GM18498 (cell line): ENCODE data around the gene POLR1B.
"Not testable (repeated sequence)": the region's sequence is repeated elsewhere in the genome, so short reads cannot be mapped to it uniquely, and the experiment has no call there.

Experiments
- ATAC-seq: cut with Tn5 transposase; IDR thresholded peaks from one replicate; pipeline ENCODE4 v1.9.1; 2021; ENCODE audit warnings: mild to moderate bottlenecking, moderate library complexity; ENCODE audit not compliant: unreplicated experiment

POLR1B gene

GRCh38 chr2:112597537-112598322 lies 55.5 kb downstream of the POLR1B start:
- ATAC-seq: no peak

DNA sequence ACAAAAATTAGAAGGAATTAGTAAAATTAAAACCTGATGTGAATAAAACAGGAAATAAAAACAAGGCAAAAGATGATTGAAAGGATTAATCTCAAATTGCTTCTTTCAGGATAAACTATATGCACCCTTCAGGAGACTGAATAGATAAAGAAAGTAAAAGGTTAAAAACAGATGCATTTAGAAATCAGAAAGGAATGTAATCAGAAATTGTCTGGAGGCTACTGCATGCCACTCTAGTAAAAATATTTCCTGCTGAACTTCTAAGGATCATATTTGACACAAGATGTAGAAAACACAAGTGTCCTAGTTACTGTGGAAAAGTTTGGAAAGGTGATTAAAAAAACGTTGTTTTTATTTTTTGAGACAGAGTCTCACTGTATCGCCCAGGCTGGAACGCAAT lies 58.4 kb downstream of the POLR1B start:
- ATAC-seq: no peak

GRCh38 chr2:112601754-112602153 lies 59.5 kb downstream of the POLR1B start:
- no peak for ATAC-seq

- no peak for ATAC-seq
Measured at GRCh38 chr2:112602917-112603316, 60.7 kb downstream of the POLR1B start.

- ATAC-seq: no peak
Measured at GRCh38 chr2:112603731-112604130, 61.5 kb downstream of the POLR1B start.

- no peak for ATAC-seq
Measured at GRCh38 chr2:112604952-112605351, 62.7 kb downstream of the POLR1B start.

- ATAC-seq: no peak
Measured at GRCh38 chr2:112605926-112606325, 63.7 kb downstream of the POLR1B start.

DNA sequence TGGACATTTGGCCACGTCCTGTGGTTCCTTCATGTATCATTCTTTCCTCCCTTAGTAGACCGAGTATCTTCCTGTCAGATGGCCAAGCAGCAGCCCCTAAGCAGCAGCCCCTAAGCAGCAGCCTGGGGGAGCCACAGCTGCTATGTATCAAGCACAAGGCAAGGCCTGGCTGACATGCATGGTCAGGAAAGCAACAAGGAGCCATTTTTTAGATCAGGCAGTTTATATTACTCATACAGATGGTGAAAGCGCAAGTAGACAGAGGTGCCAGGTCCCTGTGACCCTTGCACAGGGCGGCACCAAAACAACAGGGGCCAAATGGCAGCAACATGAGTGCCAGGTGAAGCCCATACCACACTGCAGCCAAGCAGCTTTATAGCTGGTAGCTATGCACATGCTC lies 64.3 kb downstream of the POLR1B start:
- ATAC-seq: no peak

DNA sequence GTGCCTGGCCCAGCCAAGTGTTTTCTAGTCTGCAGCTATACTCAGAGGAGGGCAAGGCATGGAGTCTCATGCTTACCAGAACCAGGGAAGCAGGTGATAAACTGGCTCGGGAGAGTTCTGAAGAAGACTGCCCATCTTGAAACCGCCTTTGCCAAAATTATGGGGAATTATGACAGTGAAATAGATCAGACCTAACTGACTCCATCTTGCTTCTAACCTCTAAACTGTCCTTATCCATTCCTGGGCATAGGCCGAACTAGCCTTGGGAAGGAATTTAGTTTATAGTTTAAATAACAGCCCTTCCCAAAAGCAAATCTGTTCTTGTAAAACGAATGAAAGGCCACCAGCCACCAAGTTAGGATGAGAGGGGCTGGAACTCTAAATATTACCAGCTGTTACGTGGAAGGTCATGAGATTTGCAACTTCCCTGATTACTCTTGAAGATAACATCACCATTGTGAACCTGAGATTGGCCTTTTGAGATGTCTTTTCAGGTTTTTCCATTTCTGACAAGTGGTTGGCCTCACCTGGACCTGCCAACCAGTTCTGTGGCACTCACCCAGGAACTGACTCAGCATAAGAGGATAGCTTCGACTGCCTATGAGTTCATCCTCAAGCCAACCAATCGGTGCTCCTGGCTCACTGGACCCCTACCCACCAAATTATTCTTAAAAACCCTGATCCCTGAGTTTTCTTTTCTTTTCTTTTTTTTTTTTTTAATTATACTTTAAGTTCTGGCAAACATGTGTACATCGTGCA lies 65.6 kb downstream of the POLR1B start:
- no peak for ATAC-seq

DNA sequence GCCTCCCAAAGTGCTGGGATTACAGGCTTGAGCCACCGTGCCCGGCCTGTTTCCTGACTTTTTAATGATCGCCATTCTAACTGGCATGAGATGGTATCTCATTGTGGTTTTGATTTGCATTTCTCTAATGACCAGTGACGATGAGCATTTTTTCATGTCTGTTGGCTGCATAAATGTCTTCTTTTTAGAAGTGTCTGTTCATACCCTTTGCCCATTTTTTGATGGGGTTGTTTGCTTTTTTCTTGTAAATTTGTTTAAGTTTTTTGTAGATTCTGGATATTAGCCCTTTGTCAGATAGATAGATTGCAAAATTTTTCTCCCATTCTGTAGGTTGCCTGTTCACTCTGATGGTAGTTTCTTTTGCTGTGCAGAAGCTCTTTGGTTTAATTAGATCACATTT lies 67.1 kb downstream of the POLR1B start:
- not testable (repeated sequence) for ATAC-seq

DNA sequence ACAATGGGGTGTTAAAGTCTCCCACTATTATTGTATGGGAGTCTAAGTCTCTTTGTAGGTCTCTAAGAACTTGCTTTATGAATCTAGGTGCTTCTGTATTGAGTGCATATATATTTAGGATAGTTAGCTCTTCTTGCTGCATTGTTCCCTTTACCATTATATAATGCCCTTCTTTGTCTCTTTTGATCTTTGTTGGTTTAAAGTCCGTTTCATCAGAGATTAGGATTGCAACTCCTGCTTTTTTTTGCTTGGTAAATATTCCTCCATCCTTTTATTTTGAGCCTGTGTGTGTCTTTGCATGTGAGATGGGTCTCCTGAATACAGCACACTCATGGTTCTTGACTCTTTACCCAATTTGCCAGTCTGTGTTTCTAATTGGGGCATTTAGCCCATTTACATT lies 70.0 kb downstream of the POLR1B start:
- not testable (repeated sequence) for ATAC-seq

DNA sequence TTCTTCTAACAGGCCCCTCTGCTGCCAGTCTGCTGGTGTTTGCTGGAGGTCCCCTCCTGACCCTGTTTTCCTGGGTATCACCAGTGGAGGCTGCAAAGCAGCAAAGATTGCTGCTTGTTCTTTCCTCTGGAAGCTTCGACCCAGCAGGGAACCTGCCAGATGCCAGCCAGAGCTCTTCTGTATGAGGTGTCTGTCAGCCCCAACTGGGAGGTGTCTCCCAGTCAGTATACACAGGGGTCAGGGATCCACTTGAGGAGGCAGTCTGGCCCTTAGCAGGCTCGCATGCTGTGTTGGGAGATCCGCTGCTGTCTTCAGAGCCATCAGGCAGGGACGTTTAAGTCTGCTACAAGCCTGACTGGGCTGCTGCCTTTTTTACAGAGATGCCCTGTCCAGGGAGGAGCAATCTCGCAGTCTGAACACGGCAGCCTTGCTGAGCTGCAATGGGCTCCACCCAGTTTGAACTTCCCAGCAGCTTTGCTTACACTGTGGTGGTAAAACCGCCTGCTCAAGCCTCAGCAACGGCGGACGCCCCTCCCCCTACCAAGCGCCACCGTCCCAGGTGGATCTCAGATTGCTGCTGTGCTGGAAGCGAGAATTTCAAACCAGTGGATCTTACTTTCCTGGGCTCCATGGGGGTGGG lies 72.1 kb downstream of the POLR1B start:
- ATAC-seq: no peak

- no peak for ATAC-seq
Measured at GRCh38 chr2:112615051-112615450, 72.8 kb downstream of the POLR1B start.

GRCh38 chr2:112615798-112616197 lies 73.5 kb downstream of the POLR1B start:
- ATAC-seq: not testable (repeated sequence)

- no peak for ATAC-seq
Measured at GRCh38 chr2:112618383-112618782, 76.1 kb downstream of the POLR1B start.

GRCh38 chr2:112621790-112622527 lies 79.7 kb downstream of the POLR1B start:
- ATAC-seq: no peak

GRCh38 chr2:112622528-112622849 lies 80.2 kb downstream of the POLR1B start:
- ATAC-seq: no peak

- peak; percentile 72 for ATAC-seq
Measured at GRCh38 chr2:112623913-112624777, 81.9 kb downstream of the POLR1B start.

- no peak for ATAC-seq
Measured at GRCh38 chr2:112625474-112626114, 83.3 kb downstream of the POLR1B start.

DNA sequence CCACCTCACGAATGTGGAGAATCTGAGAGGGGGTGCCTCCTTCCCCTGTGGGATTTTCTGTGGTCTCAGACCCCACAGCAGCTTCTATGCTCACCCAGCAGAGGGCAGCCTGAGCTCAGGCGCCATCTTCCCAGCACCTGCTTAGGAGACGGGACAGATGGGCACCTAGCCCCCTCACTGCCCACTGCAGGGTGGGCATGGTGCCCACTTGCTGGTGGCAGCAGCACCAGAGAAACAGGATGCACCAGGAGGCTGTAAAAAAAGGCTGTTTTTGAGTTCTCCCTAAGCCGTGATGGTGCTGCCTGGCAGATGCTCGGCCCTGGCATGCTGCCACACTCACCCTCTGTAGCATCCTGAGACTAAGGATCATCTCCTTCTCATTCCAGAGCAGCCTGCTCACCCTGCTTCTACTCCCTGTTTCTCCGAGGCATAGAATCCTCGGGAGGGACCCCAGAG lies 84.4 kb downstream of the POLR1B start:
- ATAC-seq: peak; percentile 52
